ENCODE data around the gene RBFOX2.

The RBFOX2 gene

DNA sequence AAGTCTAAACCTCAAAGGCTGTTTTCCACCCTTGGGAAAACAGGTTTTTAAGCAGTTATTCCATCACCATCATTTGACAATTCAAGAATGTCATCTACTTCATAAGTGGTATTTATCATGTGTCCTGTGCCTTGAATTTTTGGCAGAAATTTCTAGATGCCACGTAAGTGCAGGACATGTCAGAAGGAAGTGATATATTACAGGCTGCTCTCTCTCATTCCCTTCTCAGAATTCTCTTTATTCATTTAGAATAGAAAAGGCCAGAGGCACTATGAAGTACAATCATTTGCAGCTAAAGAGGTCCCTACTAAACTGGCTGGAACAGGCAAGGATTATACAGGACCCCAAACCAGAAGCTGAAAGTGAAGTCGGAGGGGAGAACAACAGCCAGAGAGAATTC is 11.9 kb downstream of the RBFOX2 start:
- H3K27me3 ChIP-seq (ENCODE audit: control insufficient read depth, insufficient read depth, low read length), result no peaks in the 10 kb centered on the region
- no peaks in the 10 kb centered on the region for H3K36me3 ChIP-seq (ENCODE audit: control insufficient read depth, insufficient read depth, low read length)
- peaks cover 2% of the 10 kb centered on the region for H3K4me1 ChIP-seq (ENCODE audit: control insufficient read depth, insufficient read depth, low read length)
- no peak overlapping the region for H3K4me3 ChIP-seq (ENCODE audit: low read depth, low read length)
- H3K9ac ChIP-seq (ENCODE audit: low read depth, low read length), result no peak overlapping the region
- H3K9me3 ChIP-seq (ENCODE audit: control insufficient read depth, insufficient read depth, low read length), result no peaks in the 10 kb centered on the region

DNA sequence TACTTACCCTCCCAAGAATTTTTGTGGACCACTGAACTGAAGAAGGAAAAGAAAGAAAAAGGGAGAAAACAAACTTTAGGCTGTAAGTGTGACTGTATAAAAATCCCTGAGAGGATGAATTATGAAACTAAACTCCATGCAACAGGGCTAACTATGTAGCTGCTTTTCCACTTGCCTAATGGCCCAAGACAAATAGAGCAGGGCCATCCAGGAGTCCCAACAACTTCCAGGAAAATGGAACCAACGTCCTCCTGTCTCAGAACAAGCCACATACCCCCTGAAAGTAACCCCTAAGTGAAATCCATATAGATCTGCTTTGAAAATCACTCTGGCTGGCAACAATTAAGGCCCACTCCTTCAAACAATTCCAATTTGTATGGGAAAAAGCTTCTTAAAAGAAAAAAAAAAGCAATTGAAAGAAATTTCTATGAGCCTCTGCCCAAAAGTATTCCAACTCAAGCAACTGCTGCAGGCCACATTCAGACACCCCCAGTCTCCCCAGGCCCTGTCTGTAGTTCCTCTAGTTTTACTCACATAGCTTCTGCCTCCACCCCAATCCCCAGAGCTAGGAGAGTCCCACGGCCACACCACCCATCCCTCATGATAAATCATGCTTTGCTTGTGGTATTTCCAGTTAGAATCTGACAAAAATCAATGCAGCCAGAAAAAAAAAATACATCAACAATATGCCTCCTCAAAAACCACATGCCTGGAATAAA is 12.7 kb downstream of the RBFOX2 start:
- no peaks in the 10 kb centered on the region for H3K9me3 ChIP-seq (ENCODE audit: control insufficient read depth, insufficient read depth, low read length)
- H3K4me3 ChIP-seq (ENCODE audit: low read depth, low read length), result no peak overlapping the region

DNA sequence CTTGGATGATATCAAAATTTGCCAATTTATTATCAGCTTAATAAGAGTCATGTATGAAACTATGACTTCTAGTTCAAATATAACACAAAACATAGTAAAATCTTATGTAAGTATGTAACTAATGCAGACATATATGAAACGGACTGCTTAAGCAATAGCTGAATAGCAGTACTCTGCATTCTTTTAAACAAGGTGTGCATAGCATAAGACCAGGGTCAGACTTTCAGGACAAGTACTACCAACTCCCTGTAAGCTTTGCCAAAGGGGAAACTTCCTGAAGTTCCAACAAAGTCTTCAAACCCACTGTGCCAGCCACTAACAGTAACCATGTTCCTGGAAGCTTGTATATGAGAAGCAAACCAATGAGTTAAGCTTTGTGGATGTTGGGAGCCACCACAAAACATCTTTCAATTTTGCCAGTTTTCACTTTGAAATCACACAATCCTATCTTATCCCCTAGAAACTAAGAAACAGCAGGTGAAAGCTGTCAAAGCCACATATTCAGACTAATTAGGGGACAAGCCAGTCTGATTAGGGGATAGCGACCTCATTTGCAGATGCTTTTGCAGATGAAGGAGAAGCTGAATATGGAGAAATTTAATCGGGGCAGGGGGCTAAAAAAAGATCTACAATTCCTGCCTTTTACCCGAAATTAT is 13.3 kb downstream of the RBFOX2 start:
- Histone ChIP-seq H3K4me3 (ENCODE audit: low read depth, low read length) (no peak overlapping the region), H3K27me3 (ENCODE audit: control insufficient read depth, insufficient read depth, low read length) (no peaks in the 10 kb centered on the region), H3K4me1 (ENCODE audit: control insufficient read depth, insufficient read depth, low read length) (peaks cover 5% of the 10 kb centered on the region), H3K9ac (ENCODE audit: low read depth, low read length) (peak overlapping the region; percentile 4), H3K36me3 (ENCODE audit: control insufficient read depth, insufficient read depth, low read length) (no peaks in the 10 kb centered on the region), H3K9me3 (ENCODE audit: control insufficient read depth, insufficient read depth, low read length) (no peaks in the 10 kb centered on the region)

More for the DNA sequence above, 12.7 kb downstream of the RBFOX2 start:
- Histone ChIP-seq H3K4me1 (ENCODE audit: control insufficient read depth, insufficient read depth, low read length) (no peaks in the 10 kb centered on the region), H3K9ac (ENCODE audit: low read depth, low read length) (peak overlapping the region; percentile 4), H3K27me3 (ENCODE audit: control insufficient read depth, insufficient read depth, low read length) (no peaks in the 10 kb centered on the region), H3K36me3 (ENCODE audit: control insufficient read depth, insufficient read depth, low read length) (no peaks in the 10 kb centered on the region)

DNA sequence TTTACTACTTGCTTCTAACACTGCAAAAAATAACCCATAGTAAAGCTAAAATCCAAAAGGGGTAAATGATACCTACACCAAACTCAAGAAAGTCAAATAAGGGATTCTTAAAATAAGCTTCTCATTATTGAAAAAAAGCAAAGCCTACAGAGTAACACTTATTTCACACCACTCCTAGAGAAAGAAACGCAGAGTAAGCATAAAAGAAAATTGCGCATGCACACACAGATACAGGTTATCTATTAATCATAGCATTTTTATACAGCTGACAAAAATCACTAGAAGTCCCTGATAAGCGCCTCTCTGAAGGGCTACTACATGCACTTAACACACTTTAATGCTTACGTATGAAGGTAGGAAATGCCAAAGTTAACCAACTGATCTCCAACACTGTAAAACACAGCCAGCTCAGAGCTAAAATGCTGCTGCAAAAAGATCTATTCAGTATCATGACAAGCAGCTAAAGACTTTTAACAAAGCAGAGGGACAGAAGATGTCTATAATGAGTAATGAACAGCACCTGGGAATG is 14.0 kb downstream of the RBFOX2 start:
- Histone ChIP-seq H3K4me1 (ENCODE audit: control insufficient read depth, insufficient read depth, low read length) (peaks cover 6% of the 10 kb centered on the region), H3K9me3 (ENCODE audit: control insufficient read depth, insufficient read depth, low read length) (no peaks in the 10 kb centered on the region), H3K36me3 (ENCODE audit: control insufficient read depth, insufficient read depth, low read length) (no peaks in the 10 kb centered on the region), H3K9ac (ENCODE audit: low read depth, low read length) (no peak overlapping the region), H3K4me3 (ENCODE audit: low read depth, low read length) (no peak overlapping the region), H3K27me3 (ENCODE audit: control insufficient read depth, insufficient read depth, low read length) (no peaks in the 10 kb centered on the region)

DNA sequence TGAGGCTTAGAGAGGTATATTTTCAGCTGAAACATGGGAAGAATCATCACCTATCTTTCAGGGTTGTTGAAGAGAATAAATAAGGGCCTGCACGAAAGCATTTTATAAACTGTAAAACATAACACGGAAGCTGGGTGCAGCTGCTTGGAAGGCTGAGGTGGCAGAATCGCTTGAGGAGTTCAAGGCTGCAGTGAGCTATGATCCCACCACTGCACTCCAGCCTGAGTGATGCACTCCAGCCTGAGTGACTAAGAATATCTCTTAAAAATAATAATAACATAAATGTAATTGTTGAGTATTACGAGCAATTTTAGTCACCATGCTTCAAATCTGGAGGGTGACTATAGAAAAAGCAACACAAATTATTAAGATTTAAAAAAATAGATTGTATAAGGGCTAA is 16.3 kb downstream of the RBFOX2 start:
- H3K4me1 ChIP-seq (ENCODE audit: control insufficient read depth, insufficient read depth, low read length), result peaks cover 6% of the 10 kb centered on the region
- no peak overlapping the region for H3K4me3 ChIP-seq (ENCODE audit: low read depth, low read length)
- no peak overlapping the region for H3K9ac ChIP-seq (ENCODE audit: low read depth, low read length)
- no peaks in the 10 kb centered on the region for H3K27me3 ChIP-seq (ENCODE audit: control insufficient read depth, insufficient read depth, low read length)
- H3K36me3 ChIP-seq (ENCODE audit: control insufficient read depth, insufficient read depth, low read length), result no peaks in the 10 kb centered on the region
- no peaks in the 10 kb centered on the region for H3K9me3 ChIP-seq (ENCODE audit: control insufficient read depth, insufficient read depth, low read length)

DNA sequence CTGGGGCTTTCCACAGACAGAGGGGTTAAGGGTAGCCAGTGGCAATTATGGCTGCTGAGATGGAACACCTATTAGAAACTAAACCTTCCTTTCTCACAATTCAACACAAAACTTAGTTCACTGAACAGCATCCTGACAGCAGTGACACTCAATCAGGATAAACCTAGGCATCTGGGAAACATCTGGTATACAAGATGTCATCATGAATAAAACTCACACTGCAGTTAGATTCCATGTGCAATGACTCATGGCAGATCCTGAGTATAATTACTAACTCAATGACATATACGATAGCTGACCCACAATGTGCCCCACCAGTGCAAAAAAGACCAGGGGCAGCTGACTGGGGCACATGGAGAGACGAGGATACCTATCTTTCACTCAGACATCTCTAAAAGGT is 17.7 kb downstream of the RBFOX2 start:
- Histone ChIP-seq H3K4me3 (ENCODE audit: low read depth, low read length) (no peak overlapping the region), H3K9me3 (ENCODE audit: control insufficient read depth, insufficient read depth, low read length) (no peaks in the 10 kb centered on the region), H3K9ac (ENCODE audit: low read depth, low read length) (no peak overlapping the region), H3K4me1 (ENCODE audit: control insufficient read depth, insufficient read depth, low read length) (peaks cover 6% of the 10 kb centered on the region), H3K27me3 (ENCODE audit: control insufficient read depth, insufficient read depth, low read length) (no peaks in the 10 kb centered on the region), H3K36me3 (ENCODE audit: control insufficient read depth, insufficient read depth, low read length) (no peaks in the 10 kb centered on the region)

DNA sequence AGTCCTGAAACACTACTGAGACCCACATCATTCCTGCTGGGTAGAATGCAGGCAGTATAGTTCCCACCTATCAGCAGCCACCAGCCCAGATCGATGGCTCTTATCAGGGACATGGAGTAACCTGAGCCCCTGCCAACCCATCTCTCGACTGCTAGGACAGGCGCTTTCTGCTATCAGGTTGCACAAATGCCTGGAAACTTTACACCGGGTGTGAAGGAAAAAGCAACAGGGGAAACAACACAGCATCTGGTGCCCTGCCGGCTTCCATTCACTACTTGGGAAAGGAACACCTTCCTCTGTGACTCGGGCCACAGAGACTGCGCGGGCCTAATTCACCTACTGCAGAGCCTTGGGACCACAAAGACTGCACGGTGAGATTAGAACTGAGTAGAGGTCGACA is 18.5 kb downstream of the RBFOX2 start:
- Histone ChIP-seq H3K36me3 (ENCODE audit: control insufficient read depth, insufficient read depth, low read length) (no peaks in the 10 kb centered on the region), H3K9me3 (ENCODE audit: control insufficient read depth, insufficient read depth, low read length) (no peaks in the 10 kb centered on the region), H3K27me3 (ENCODE audit: control insufficient read depth, insufficient read depth, low read length) (no peaks in the 10 kb centered on the region), H3K4me3 (ENCODE audit: low read depth, low read length) (no peak overlapping the region), H3K4me1 (ENCODE audit: control insufficient read depth, insufficient read depth, low read length) (peaks cover 6% of the 10 kb centered on the region), H3K9ac (ENCODE audit: low read depth, low read length) (no peak overlapping the region)

DNA sequence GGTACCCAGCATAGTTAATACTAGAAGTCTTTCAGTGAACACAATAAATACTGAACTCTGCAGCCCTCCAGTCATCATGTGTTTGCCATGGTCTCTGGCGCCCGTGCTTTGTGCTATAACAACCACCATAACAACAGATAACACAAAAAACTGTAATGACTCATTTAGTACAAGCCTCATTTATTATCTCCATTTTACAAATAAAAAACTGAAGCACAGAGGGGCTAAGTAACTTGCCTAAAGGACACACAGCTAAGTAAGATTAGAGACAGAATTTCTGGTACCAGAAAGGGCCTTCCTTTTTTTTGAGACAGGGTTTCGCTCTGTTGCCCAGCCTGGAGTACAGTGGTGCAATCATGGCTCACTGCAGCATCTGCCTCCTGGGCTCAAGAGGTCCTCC is 19.5 kb downstream of the RBFOX2 start:
- no peaks in the 10 kb centered on the region for H3K36me3 ChIP-seq (ENCODE audit: control insufficient read depth, insufficient read depth, low read length)
- no peak overlapping the region for H3K4me3 ChIP-seq (ENCODE audit: low read depth, low read length)
- H3K27me3 ChIP-seq (ENCODE audit: control insufficient read depth, insufficient read depth, low read length), result no peaks in the 10 kb centered on the region
- no peak overlapping the region for H3K9ac ChIP-seq (ENCODE audit: low read depth, low read length)
- H3K4me1 ChIP-seq (ENCODE audit: control insufficient read depth, insufficient read depth, low read length), result peaks cover 6% of the 10 kb centered on the region
- no peaks in the 10 kb centered on the region for H3K9me3 ChIP-seq (ENCODE audit: control insufficient read depth, insufficient read depth, low read length)

DNA sequence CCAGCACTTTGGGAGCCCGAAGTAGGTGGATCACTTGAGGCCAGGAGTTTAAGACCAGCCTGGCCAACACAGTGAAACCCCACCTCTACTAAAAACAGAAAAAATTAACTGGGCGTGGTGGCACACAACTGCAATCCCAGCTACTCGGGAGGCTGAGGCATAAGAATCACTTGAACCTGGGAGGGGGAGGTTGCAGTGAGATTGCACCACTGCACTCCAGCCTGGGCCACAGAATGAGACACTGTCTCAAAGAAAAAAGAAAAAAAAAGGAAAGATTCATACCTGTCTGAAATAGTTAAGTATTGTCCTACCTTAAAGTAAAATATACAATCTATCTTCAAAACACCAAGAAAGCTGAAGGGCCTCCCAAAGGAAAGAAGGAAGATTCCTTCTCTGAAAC is 20.1 kb downstream of the RBFOX2 start:
- peaks cover 6% of the 10 kb centered on the region for H3K4me1 ChIP-seq (ENCODE audit: control insufficient read depth, insufficient read depth, low read length)
- no peaks in the 10 kb centered on the region for H3K27me3 ChIP-seq (ENCODE audit: control insufficient read depth, insufficient read depth, low read length)
- H3K36me3 ChIP-seq (ENCODE audit: control insufficient read depth, insufficient read depth, low read length), result no peaks in the 10 kb centered on the region
- H3K9me3 ChIP-seq (ENCODE audit: control insufficient read depth, insufficient read depth, low read length), result no peaks in the 10 kb centered on the region
- H3K4me3 ChIP-seq (ENCODE audit: low read depth, low read length), result no peak overlapping the region
- H3K9ac ChIP-seq (ENCODE audit: low read depth, low read length), result no peak overlapping the region

DNA sequence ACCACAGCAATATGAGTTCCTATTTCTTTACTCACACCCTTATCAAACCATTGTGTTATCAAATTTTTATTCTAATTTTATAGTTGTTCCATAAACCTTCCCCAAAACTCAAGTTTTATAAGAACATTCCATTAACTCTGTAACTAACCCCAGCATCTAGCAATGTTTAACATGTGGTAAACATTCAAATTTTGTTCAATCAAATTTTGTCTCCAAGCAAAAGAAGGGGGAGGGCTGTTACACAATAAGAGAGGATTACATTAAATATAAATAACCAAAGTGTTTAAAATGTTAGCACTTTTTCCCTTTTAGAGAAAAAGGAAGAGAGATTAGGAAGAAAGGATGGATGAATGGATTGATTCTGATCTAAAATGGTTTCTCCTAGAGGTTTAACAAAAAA is 20.5 kb downstream of the RBFOX2 start:
- H3K36me3 ChIP-seq (ENCODE audit: control insufficient read depth, insufficient read depth, low read length), result no peaks in the 10 kb centered on the region
- H3K4me3 ChIP-seq (ENCODE audit: low read depth, low read length), result no peak overlapping the region
- H3K27me3 ChIP-seq (ENCODE audit: control insufficient read depth, insufficient read depth, low read length), result no peaks in the 10 kb centered on the region
- H3K4me1 ChIP-seq (ENCODE audit: control insufficient read depth, insufficient read depth, low read length), result peaks cover 6% of the 10 kb centered on the region
- no peaks in the 10 kb centered on the region for H3K9me3 ChIP-seq (ENCODE audit: control insufficient read depth, insufficient read depth, low read length)
- H3K9ac ChIP-seq (ENCODE audit: low read depth, low read length), result no peak overlapping the region

DNA sequence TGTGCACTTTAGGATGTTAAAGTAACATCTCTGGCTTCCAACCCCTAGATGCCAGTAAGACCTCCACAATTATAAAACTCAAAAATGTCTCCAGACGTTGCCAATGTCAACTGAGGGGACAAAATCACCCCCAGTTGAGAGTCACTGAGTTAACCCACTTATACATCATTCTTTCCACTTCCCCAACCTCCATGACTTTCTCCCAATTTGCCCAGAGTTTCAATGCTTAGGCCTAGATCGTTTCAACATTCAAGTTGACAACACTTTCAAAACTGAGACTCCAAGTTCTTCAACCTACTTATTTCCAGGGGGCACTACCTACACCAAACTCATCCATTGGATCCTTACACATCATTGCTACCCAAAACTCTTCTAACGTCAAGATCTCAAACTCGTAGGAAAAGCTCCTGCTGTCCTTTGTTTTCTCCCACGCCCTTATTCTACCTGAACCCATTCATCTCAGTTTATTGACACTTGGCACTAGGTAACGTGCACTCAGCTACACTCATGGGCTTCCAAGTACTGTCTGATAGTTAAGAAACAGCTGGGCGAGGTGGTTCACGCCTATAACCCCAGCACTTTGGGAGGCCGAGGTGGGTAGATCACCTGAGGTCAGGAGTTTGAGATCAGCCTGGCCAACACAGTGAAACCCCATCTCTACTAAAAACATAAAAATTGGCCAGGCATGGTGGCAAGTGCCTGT is 24.5 kb downstream of the RBFOX2 start:
- Histone ChIP-seq H3K4me3 (ENCODE audit: low read depth, low read length) (no peak overlapping the region), H3K4me1 (ENCODE audit: control insufficient read depth, insufficient read depth, low read length) (no peaks in the 10 kb centered on the region), H3K9me3 (ENCODE audit: control insufficient read depth, insufficient read depth, low read length) (no peaks in the 10 kb centered on the region), H3K9ac (ENCODE audit: low read depth, low read length) (no peak overlapping the region), H3K36me3 (ENCODE audit: control insufficient read depth, insufficient read depth, low read length) (no peaks in the 10 kb centered on the region), H3K27me3 (ENCODE audit: control insufficient read depth, insufficient read depth, low read length) (no peaks in the 10 kb centered on the region)
